Natural killer cell (primary cell): ENCODE data around the gene VPS26B. TPM values are rescaled to one million over a fixed set of nuclear protein-coding genes. Genes with fewer than 3 reads are reported as not detected.

Experiments
- ATAC-seq, 3 donors: fragments of 150-1000 bp in 2 of 3; fragments of 200-7000 bp in 1 of 3; cut with Tn5 transposase; 1 replicate in 1 of 3; 2 replicates in 2 of 3; pipeline ENCODE4 v1.10.0; 2021; ENCODE audit warnings: mild to moderate bottlenecking in 2 of 3, moderate library complexity in 2 of 3
- DNase-seq, 2 donors: peaks; one replicate each; pipeline versions ENCODE4 v3.0.0 to v3.0.0-alpha.2; 2013 to 2021; ENCODE audit warnings: mixed read lengths in 1 of 2
- H3K27ac ChIP-seq: one replicate; pipeline ENCODE4 v1.5.1; 2013; ENCODE audit warnings: mild to moderate bottlenecking, low read length
- H3K27me3 ChIP-seq: one replicate; pipeline ENCODE4 v1.6.1; 2013; ENCODE audit warnings: low read length; ENCODE audit not compliant: control insufficient read depth, insufficient read depth
- H3K36me3 ChIP-seq: one replicate; pipeline ENCODE4 v1.6.1; 2013; ENCODE audit warnings: low read length; ENCODE audit not compliant: control insufficient read depth, insufficient read depth
- H3K4me1 ChIP-seq: one replicate; pipeline ENCODE4 v1.6.1; 2013; ENCODE audit warnings: low read length; ENCODE audit not compliant: control insufficient read depth, insufficient read depth
- H3K4me3 ChIP-seq: one replicate; pipeline ENCODE4 v1.5.1; 2013; ENCODE audit warnings: low read length
- H3K9me3 ChIP-seq: one replicate; pipeline ENCODE4 v1.6.1; 2013; ENCODE audit warnings: low read length; ENCODE audit not compliant: control insufficient read depth, insufficient read depth
- H3K27ac Mint-ChIP-seq, 2 donors: one replicate each; pipeline ENCODE4 v1.8.0; 2022; ENCODE audit warnings: mild to moderate bottlenecking in 2 of 2, mixed read lengths in 2 of 2, moderate library complexity in 1 of 2
- H3K27me3 Mint-ChIP-seq, 2 donors: one replicate each; pipeline ENCODE4 v1.8.0; 2022; ENCODE audit warnings: low read depth in 2 of 2, mixed read lengths in 2 of 2
- H3K36me3 Mint-ChIP-seq: one replicate; pipeline ENCODE4 v1.8.0; 2022; ENCODE audit warnings: mixed read lengths
- H3K4me1 Mint-ChIP-seq, 2 donors: one replicate each; pipeline ENCODE4 v1.8.0; 2022; ENCODE audit warnings: mixed read lengths in 2 of 2
- H3K4me3 Mint-ChIP-seq: one replicate; pipeline ENCODE4 v1.8.0; 2022; ENCODE audit warnings: mild to moderate bottlenecking, moderate library complexity, mixed read lengths
- H3K9me3 Mint-ChIP-seq, 2 donors: one replicate each; pipeline ENCODE4 v1.8.0; 2022; ENCODE audit warnings: mixed read lengths in 2 of 2
- WGBS: methylation state at CpG from one replicate; pipeline ENCODE4 v1.1.7; 2013; ENCODE audit warnings: missing lambda C conversion rate; ENCODE audit not compliant: insufficient coverage; 5-methylcytosine and 5-hydroxymethylcytosine counted together
- intact Hi-C: fragments of 100-400 bp; cut with micrococcal nuclease; formaldehyde crosslinking; loops from one replicate; pipeline ENCODE4 v1.14.2; 2022
- total RNA-seq, 4 donors: library from RNA; stranded (reverse); fragments of 120-200 nt in 1 of 4; gene quantifications; one replicate each; pipeline versions ENCODE4 v1.2.3 to v1.2.4, GENCODE V29; 2013 to 2022
- TF ChIP-seq, protein P1 (sequence below): fragments of 200-600 bp; IDR thresholded peaks from one replicate; pipeline ENCODE4 v1.8.0; 2022; ENCODE audit warnings: antibody characterized with exemption

Gene VPS26B
- total RNA-seq, 3 donors from 2014 or later (not counting 1 experiment from before 2014, with no cell fraction given): 83.0 to 113 (median 107) TPM

DNA sequence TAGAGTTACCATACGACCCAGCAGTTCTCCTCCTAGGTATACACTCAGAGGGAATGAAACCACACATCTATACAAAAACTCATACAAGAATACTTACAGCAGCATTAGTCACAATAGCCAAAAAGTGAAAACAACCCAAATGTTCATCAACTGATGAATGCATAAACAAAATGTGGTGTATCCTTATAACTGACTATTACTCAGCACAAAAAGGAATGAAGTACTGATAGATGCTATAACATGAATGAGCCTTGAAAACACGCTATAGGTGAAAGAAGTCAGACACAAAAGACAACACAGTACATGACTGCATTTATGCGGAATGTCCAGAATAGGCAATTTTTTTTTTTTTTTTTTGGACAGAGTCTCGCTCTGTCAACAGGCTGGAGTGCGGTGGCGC, 23.8 kb upstream of the VPS26B start:
- DNase-seq (no peak), ATAC-seq (no peak)
- no peaks in the 10 kb centered on the region for H3K9me3 ChIP-seq
- Mint-ChIP-seq H3K9me3 (no peaks in the 10 kb centered on the region), H3K4me3 (no peak overlapping the region), H3K27me3 (no peaks in the 10 kb centered on the region), H3K27ac (no peak overlapping the region), H3K4me1 (peaks cover 0 to 8% of the 10 kb centered on the region in 2 donors), H3K36me3 (peaks cover 21% of the 10 kb centered on the region)
- H3K4me3 ChIP-seq: no peak overlapping the region
- no peak overlapping the region for H3K27ac ChIP-seq
- peaks cover 42% of the 10 kb centered on the region for H3K36me3 ChIP-seq
- H3K4me1 ChIP-seq: no peaks in the 10 kb centered on the region
- TF ChIP-seq, protein P1, sequence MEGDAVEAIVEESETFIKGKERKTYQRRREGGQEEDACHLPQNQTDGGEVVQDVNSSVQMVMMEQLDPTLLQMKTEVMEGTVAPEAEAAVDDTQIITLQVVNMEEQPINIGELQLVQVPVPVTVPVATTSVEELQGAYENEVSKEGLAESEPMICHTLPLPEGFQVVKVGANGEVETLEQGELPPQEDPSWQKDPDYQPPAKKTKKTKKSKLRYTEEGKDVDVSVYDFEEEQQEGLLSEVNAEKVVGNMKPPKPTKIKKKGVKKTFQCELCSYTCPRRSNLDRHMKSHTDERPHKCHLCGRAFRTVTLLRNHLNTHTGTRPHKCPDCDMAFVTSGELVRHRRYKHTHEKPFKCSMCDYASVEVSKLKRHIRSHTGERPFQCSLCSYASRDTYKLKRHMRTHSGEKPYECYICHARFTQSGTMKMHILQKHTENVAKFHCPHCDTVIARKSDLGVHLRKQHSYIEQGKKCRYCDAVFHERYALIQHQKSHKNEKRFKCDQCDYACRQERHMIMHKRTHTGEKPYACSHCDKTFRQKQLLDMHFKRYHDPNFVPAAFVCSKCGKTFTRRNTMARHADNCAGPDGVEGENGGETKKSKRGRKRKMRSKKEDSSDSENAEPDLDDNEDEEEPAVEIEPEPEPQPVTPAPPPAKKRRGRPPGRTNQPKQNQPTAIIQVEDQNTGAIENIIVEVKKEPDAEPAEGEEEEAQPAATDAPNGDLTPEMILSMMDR: no peak
- WGBS: 94% methylated on average over 6 of the region's 6 CpGs
- intact Hi-C loops: no loop called here
- H3K27me3 ChIP-seq: no peaks in the 10 kb centered on the region

DNA sequence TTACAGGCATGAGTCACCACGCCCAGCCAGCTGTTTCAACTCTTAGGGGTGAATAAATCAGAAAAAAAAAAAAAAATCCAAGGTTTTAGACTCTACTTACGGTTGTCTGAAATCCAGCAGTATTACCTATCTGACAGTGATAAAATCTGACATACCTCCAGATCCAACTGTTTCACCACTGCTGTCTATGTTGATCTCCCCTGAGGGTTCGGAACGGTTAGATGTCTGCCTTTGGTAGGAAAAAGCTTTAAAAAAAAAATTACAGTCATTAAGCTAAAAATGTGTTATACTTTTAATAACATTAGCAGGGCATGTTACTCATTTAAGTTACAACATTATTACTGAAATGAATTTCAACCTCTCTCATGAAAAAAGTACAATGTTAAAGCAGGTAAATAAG, 21.8 kb upstream of the VPS26B start:
- H3K27ac Mint-ChIP-seq: no peak overlapping the region
- Histone ChIP-seq H3K36me3 (peaks cover 50% of the 10 kb centered on the region), H3K4me1 (no peaks in the 10 kb centered on the region), H3K9me3 (no peaks in the 10 kb centered on the region), H3K4me3 (no peak overlapping the region), H3K27ac (no peak overlapping the region), H3K27me3 (no peaks in the 10 kb centered on the region)
- H3K4me1 Mint-ChIP-seq: peaks cover 0 to 8% of the 10 kb centered on the region in 2 donors
- H3K36me3 Mint-ChIP-seq: peaks cover 29% of the 10 kb centered on the region
- no peak for DNase-seq
- no peaks in the 10 kb centered on the region for H3K27me3 Mint-ChIP-seq
- TF ChIP-seq, protein P1: no peak
- 100% methylated on average over 2 of the region's 4 CpGs for WGBS
- intact Hi-C loops: no loop called here
- no peak overlapping the region for H3K4me3 Mint-ChIP-seq
- no peak for ATAC-seq
- no peaks in the 10 kb centered on the region for H3K9me3 Mint-ChIP-seq

DNA sequence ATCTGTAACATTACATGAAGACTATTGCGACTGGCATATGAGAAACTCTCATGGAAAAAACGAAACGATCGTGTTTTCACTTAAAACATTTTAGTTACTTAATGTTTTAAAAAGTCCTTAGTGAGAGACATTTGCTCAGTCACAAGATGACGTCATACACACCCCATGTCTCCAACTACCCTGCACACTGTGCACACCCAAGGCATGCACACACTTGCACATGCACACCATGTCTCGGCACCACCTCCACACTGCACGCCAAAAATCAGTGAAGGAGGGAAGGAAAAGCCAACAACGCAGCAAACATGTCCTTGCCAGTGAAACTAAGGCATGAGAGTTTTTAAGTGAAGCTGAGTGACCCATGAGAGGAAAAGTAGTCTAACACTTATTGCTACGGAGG, 18.7 kb upstream of the VPS26B start:
- H3K9me3 ChIP-seq: no peaks in the 10 kb centered on the region
- no peak overlapping the region for H3K27ac ChIP-seq
- no peaks in the 10 kb centered on the region for H3K27me3 ChIP-seq
- Mint-ChIP-seq H3K4me3 (no peak overlapping the region), H3K9me3 (no peaks in the 10 kb centered on the region), H3K36me3 (peaks cover 30% of the 10 kb centered on the region), H3K27ac (no peak overlapping the region), H3K27me3 (no peaks in the 10 kb centered on the region), H3K4me1 (no peaks in the 10 kb centered on the region)
- peaks cover 66% of the 10 kb centered on the region for H3K36me3 ChIP-seq
- TF ChIP-seq, protein P1: no peak
- intact Hi-C loops: no loop called here
- DNase-seq (no peak), ATAC-seq (no peak)
- H3K4me1 ChIP-seq: no peaks in the 10 kb centered on the region
- 84% methylated on average over 8 of the region's 9 CpGs for WGBS
- no peak overlapping the region for H3K4me3 ChIP-seq

DNA sequence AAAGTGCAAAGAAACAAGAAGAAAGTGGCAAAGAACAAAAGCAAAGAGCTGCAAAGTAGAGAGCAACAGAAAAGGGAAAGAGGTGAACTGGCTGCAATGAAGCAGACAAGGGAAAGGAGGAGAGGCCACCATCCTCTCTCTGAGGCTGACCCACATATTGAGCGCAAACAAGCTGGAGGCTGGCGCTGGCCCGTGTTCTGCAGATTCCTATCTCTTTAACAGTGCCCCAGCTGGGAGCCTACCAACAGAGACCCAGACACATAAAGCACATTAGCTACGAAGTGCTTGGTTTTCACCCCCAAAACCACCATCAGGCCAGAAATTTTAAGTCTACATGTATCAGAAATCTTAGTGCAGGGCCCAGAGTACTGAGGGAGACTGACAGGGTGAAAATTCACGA, 18.3 kb upstream of the VPS26B start:
- peaks cover 64% of the 10 kb centered on the region for H3K36me3 ChIP-seq
- intact Hi-C loops: no loop called here
- WGBS: 89% methylated on average over 5 of the region's 5 CpGs

More for the DNA sequence above, 18.3 kb upstream of the VPS26B start:
- Mint-ChIP-seq H3K9me3 (no peaks in the 10 kb centered on the region), H3K36me3 (peaks cover 30% of the 10 kb centered on the region), H3K27me3 (no peaks in the 10 kb centered on the region), H3K4me3 (no peak overlapping the region), H3K27ac (no peak overlapping the region), H3K4me1 (no peaks in the 10 kb centered on the region)
- TF ChIP-seq, protein P1: no peak
- Histone ChIP-seq H3K4me3 (no peak overlapping the region), H3K27me3 (no peaks in the 10 kb centered on the region), H3K27ac (no peak overlapping the region), H3K9me3 (no peaks in the 10 kb centered on the region), H3K4me1 (no peaks in the 10 kb centered on the region)
- DNase-seq: no peak
- no peak for ATAC-seq
